Esophagus squamous epithelium (tissue), 5 donors: ENCODE data around the gene RBBP4. TPM values are rescaled to one million over a fixed set of nuclear protein-coding genes. Genes with fewer than 3 reads are reported as not detected.
A peak's percentile ranks its signal among the peaks of the same experiment; 100 is the strongest.

Source experiments
- DNase-seq: peaks from one replicate; lab custom pipeline; 2025; lab: John Stamatoyannopoulos, UW
- H3K27ac ChIP-seq, 4 donors: fragments of 200-600 bp; sonication (generic); one replicate each; pipeline ENCODE4 v1.5.1; 2016 to 2019; ENCODE audit warnings: mild to moderate bottlenecking in 1 of 4
- H3K27me3 ChIP-seq, 4 donors: fragments of 200-600 bp; sonication (generic); 1 replicate in 3 of 4; 2 replicates in 1 of 4; pipeline versions ENCODE4 v1.5.1 to v1.6.0; 2017 to 2021; ENCODE audit warnings: antibody characterized with exemption in 1 of 4
- H3K36me3 ChIP-seq, 3 donors: fragments of 200-600 bp; sonication (generic); one replicate each; pipeline ENCODE4 v1.5.1; 2016 to 2019
- H3K4me1 ChIP-seq, 3 donors: fragments of 200-600 bp; sonication (generic); one replicate each; pipeline ENCODE4 v1.5.1; 2017 to 2019
- H3K4me3 ChIP-seq, 4 donors: fragments of 200-600 bp; sonication (generic); 1 replicate in 3 of 4; 2 replicates in 1 of 4; pipeline ENCODE4 v1.5.1; 2016 to 2019; ENCODE audit warnings: mild to moderate bottlenecking in 2 of 4, moderate library complexity in 1 of 4
- H3K9me3 ChIP-seq, 3 donors: fragments of 200-600 bp; sonication (generic); one replicate each; pipeline ENCODE4 v1.5.1; 2016 to 2019
- POLR2A ChIP-seq, 4 donors: fragments of 450-650 bp; IDR thresholded peaks; one replicate each; pipeline ENCODE4 v1.6.1; 2017; ENCODE audit warnings: antibody characterized with exemption in 4 of 4, mild to moderate bottlenecking in 4 of 4, moderate library complexity in 3 of 4
- WGBS, 2 donors: methylation state at CpG; one replicate each; pipeline ENCODE4 v1.1.5; 2018; 5-methylcytosine and 5-hydroxymethylcytosine counted together
- intact Hi-C: fragments of 100-400 bp; cut with DNase I; formaldehyde crosslinking; loops from one replicate; pipeline ENCODE4 v1.15.0; 2022
- total RNA-seq, 4 donors: library from RNA; depleted of rRNA; stranded (reverse); fragments of >200 nt; gene quantifications; one replicate each; pipeline ENCODE4 v1.1.0, GENCODE V29; 2016
- TF ChIP-seq, protein P1 (sequence below), 6 experiments: fragments of 450-650 bp in 4 of 6; fragments of 200-600 bp in 2 of 6; sonication (generic) in 2 of 6; IDR thresholded peaks; one replicate each; pipeline ENCODE4 v1.5.1; 2016 to 2019; ENCODE audit warnings: antibody characterized with exemption in 6 of 6, mild to moderate bottlenecking in 4 of 6, moderate library complexity in 4 of 6
- donor health status: DM: yes; HTN: yes; CAD: no.

The RBBP4 gene
- total RNA-seq, 4 donors from 2014 or later, result 59.6 to 102 (median 85.1) TPM

GRCh38 chr1:32714277-32714676 is 63.3 kb downstream of the RBBP4 start:
- no peak for TF ChIP-seq POLR2A (IDR thresholded peaks at IDR 0.05)
- TF ChIP-seq, protein P1, sequence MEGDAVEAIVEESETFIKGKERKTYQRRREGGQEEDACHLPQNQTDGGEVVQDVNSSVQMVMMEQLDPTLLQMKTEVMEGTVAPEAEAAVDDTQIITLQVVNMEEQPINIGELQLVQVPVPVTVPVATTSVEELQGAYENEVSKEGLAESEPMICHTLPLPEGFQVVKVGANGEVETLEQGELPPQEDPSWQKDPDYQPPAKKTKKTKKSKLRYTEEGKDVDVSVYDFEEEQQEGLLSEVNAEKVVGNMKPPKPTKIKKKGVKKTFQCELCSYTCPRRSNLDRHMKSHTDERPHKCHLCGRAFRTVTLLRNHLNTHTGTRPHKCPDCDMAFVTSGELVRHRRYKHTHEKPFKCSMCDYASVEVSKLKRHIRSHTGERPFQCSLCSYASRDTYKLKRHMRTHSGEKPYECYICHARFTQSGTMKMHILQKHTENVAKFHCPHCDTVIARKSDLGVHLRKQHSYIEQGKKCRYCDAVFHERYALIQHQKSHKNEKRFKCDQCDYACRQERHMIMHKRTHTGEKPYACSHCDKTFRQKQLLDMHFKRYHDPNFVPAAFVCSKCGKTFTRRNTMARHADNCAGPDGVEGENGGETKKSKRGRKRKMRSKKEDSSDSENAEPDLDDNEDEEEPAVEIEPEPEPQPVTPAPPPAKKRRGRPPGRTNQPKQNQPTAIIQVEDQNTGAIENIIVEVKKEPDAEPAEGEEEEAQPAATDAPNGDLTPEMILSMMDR (IDR thresholded peaks at IDR 0.05), result no peak
- Histone ChIP-seq H3K4me3 (no peak overlapping the region), H3K9me3 (no peaks in the 10 kb centered on the region), H3K36me3 (no peaks in the 10 kb centered on the region), H3K4me1 (peaks cover 11 to 50% (median 13%) of the 10 kb centered on the region in 3 donors), H3K27me3 (no peaks in the 10 kb centered on the region), H3K27ac (peak overlapping the region in 3 of 4 donors; percentile 11 to 25 (median 23))
- no peak for DNase-seq
- WGBS, 2 donors, result 67 to 77% methylated on average over 4 of the region's 4 CpGs
- intact Hi-C loops, result loop anchor here (5.0 to 10.0 kb wide), 2 partner anchors 58 to 161 kb away; partner anchors contain the start of gene FNDC5

GRCh38 chr1:32715901-32716311 is 64.9 kb downstream of the RBBP4 start:
- Histone ChIP-seq H3K27ac (peak overlapping the region; percentile 83 to 92 (median 90)), H3K27me3 (no peaks in the 10 kb centered on the region), H3K4me3 (no peak overlapping the region), H3K9me3 (no peaks in the 10 kb centered on the region), H3K4me1 (peaks cover 11 to 50% (median 13%) of the 10 kb centered on the region in 3 donors), H3K36me3 (no peaks in the 10 kb centered on the region)
- intact Hi-C loops, result loop anchor here (10.0 kb wide), 1 partner anchor 159 kb away; the partner anchor contains the start of gene FNDC5
- 0 to 50% methylated on average over 1 to 2 of the region's 4 CpGs for WGBS, 2 donors
- TF ChIP-seq, protein P1 (IDR thresholded peaks at IDR 0.05), result no peak
- no peak for TF ChIP-seq POLR2A (IDR thresholded peaks at IDR 0.05)
- DNase-seq, result no peak

- peak in 1 of 4 donors; percentile 39 for TF ChIP-seq POLR2A (IDR thresholded peaks at IDR 0.05)
- TF ChIP-seq, protein P1 (IDR thresholded peaks at IDR 0.05), result no peak
- no peak for DNase-seq
- peak overlapping the region in 1 of 4 donors; percentile 16 for H3K4me3 ChIP-seq
- H3K27ac ChIP-seq, result peak overlapping the region; percentile 83 to 92 (median 90)
- no peaks in the 10 kb centered on the region for H3K36me3 ChIP-seq
- H3K9me3 ChIP-seq, result no peaks in the 10 kb centered on the region
- H3K4me1 ChIP-seq, result peaks cover 11 to 50% (median 13%) of the 10 kb centered on the region in 3 donors
- no peaks in the 10 kb centered on the region for H3K27me3 ChIP-seq
- intact Hi-C loops, result loop anchor here (10.0 kb wide), 1 partner anchor 158 kb away; the partner anchor contains the start of gene FNDC5
- 33 to 38% methylated on average over 3 to 4 of the region's 9 CpGs for WGBS, 2 donors
Observed at GRCh38 chr1:32716312-32717148, 65.5 kb downstream of the RBBP4 start.

- no peak for DNase-seq
- intact Hi-C loops, result loop anchor here (10.0 kb wide), 1 partner anchor 157 kb away; the partner anchor contains the start of gene FNDC5
- H3K27me3 ChIP-seq, result no peaks in the 10 kb centered on the region
- peak overlapping the region in 3 of 4 donors; percentile 79 to 92 (median 83) for H3K27ac ChIP-seq
- H3K36me3 ChIP-seq, result no peaks in the 10 kb centered on the region
- no peaks in the 10 kb centered on the region for H3K9me3 ChIP-seq
- no peak overlapping the region for H3K4me3 ChIP-seq
- TF ChIP-seq, protein P1 (IDR thresholded peaks at IDR 0.05), result no peak
- TF ChIP-seq POLR2A (IDR thresholded peaks at IDR 0.05), result no peak
- 84 to 86% methylated on average over 2 to 4 of the region's 4 CpGs for WGBS, 2 donors
- H3K4me1 ChIP-seq, result peaks cover 5 to 41% (median 7%) of the 10 kb centered on the region in 3 donors
Observed at GRCh38 chr1:32717503-32717902, 66.5 kb downstream of the RBBP4 start.

GRCh38 chr1:32718036-32718435 is 67.0 kb downstream of the RBBP4 start:
- TF ChIP-seq POLR2A (IDR thresholded peaks at IDR 0.05), result no peak
- TF ChIP-seq, protein P1 (IDR thresholded peaks at IDR 0.05), result no peak
- H3K4me1 ChIP-seq, result peaks cover 5 to 35% (median 7%) of the 10 kb centered on the region in 3 donors
- H3K36me3 ChIP-seq, result no peaks in the 10 kb centered on the region
- H3K4me3 ChIP-seq, result no peak overlapping the region
- no peak for DNase-seq
- H3K27ac ChIP-seq, result peak overlapping the region in 1 of 4 donors; percentile 79
- no peaks in the 10 kb centered on the region for H3K9me3 ChIP-seq
- intact Hi-C loops, result loop anchor here (10.0 kb wide), 1 partner anchor 157 kb away; the partner anchor contains the start of gene FNDC5
- H3K27me3 ChIP-seq, result no peaks in the 10 kb centered on the region
- WGBS, 2 donors, result 70 to 83% methylated on average over 2 of the region's 2 CpGs
